Panc1 (cell line): ENCODE results near the gene LIX1L.

Experiments
- POLR2AphosphoS5 ChIP-seq: IDR thresholded peaks from 2 replicates; pipeline ENCODE4 v1.6.1; 2012; ENCODE audit warnings: mild to moderate bottlenecking, low read depth, low read length, moderate library complexity
- REST ChIP-seq, 2 experiments: IDR thresholded peaks; 2 replicates each; pipeline ENCODE4 v1.6.1; 2011 to 2012; ENCODE audit warnings: low read depth in 2 of 2, control low read depth in 1 of 2, low read length in 1 of 2, mild to moderate bottlenecking in 1 of 2, moderate library complexity in 1 of 2; ENCODE audit not compliant: insufficient read depth in 1 of 2
- TF ChIP-seq, protein P1 (sequence below): fragments of 450-650 bp; IDR thresholded peaks from 2 replicates; pipeline ENCODE4 v1.5.1; 2017; ENCODE audit warnings: mild to moderate bottlenecking

DNA sequence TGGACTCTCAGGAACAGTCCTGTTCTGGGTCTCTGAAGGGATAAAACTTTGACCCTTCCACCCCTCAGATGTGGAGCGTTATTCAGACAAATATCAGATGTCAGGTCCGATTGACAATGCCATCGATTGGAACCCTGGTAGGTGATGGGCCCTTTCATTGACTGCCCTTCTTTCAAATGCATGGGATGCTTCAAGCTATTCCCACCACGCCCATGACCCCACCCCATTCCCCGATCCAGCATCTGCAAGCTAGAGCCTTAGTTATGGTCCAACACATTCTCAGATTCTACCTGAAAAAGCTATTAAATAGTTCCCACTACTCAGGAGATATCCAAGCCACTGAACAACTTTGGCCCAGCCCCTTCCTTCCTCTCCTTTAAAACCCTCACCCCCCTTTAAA lies 19.2 kb upstream of the LIX1L start:
- TF ChIP-seq, protein P1, sequence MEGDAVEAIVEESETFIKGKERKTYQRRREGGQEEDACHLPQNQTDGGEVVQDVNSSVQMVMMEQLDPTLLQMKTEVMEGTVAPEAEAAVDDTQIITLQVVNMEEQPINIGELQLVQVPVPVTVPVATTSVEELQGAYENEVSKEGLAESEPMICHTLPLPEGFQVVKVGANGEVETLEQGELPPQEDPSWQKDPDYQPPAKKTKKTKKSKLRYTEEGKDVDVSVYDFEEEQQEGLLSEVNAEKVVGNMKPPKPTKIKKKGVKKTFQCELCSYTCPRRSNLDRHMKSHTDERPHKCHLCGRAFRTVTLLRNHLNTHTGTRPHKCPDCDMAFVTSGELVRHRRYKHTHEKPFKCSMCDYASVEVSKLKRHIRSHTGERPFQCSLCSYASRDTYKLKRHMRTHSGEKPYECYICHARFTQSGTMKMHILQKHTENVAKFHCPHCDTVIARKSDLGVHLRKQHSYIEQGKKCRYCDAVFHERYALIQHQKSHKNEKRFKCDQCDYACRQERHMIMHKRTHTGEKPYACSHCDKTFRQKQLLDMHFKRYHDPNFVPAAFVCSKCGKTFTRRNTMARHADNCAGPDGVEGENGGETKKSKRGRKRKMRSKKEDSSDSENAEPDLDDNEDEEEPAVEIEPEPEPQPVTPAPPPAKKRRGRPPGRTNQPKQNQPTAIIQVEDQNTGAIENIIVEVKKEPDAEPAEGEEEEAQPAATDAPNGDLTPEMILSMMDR = no peak
- TF ChIP-seq REST (IDR thresholded peaks at IDR 0.05; ENCODE audit: insufficient read depth in 1 of 2, low read depth in 2 of 2, low read length in 1 of 2) (no peak), POLR2AphosphoS5 (no peak)
